ENCODE measurements around the gene ZNF93. TPM values are rescaled to one million over a fixed set of nuclear protein-coding genes. Genes with fewer than 3 reads are reported as not detected.
A peak's percentile ranks its signal among the peaks of the same experiment; 100 is the strongest.

The ZNF93 gene
- total and polyA plus RNA-seq, 2 donors (not counting 1 experiment from before 2014, with no cell fraction given): 3.8 to 6.6 TPM

DNA sequence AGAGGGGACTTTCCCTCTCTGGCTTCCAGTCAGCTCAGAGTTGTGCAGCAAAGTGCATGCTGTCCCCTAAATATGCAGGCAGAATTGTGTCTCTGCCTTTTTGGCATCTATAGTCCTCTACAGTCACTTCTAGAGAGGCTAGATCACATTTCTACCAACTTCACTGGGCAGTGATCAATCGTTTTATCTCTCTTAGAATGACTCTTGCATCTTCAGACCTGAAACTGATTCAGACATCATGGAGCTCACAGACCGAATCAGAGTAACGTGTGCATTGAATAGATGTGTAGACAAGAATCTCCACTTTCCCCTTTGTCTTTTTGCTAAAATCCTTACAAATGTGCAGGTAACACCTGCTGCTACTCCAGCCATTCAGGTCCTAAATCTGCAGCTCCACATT, 28.8 kb upstream of the ZNF93 start:
- no peak for DNase-seq (ENCODE audit: low read depth in 2 of 2)
- no peaks in the 10 kb centered on the region for H3K9me3 ChIP-seq (ENCODE audit: control insufficient read depth, insufficient read depth, low read depth, low read length)
- TF ChIP-seq EZH2 (IDR thresholded peaks at IDR 0.05; ENCODE audit: low read length, missing control alignments): no peak
- TF ChIP-seq, protein P1, sequence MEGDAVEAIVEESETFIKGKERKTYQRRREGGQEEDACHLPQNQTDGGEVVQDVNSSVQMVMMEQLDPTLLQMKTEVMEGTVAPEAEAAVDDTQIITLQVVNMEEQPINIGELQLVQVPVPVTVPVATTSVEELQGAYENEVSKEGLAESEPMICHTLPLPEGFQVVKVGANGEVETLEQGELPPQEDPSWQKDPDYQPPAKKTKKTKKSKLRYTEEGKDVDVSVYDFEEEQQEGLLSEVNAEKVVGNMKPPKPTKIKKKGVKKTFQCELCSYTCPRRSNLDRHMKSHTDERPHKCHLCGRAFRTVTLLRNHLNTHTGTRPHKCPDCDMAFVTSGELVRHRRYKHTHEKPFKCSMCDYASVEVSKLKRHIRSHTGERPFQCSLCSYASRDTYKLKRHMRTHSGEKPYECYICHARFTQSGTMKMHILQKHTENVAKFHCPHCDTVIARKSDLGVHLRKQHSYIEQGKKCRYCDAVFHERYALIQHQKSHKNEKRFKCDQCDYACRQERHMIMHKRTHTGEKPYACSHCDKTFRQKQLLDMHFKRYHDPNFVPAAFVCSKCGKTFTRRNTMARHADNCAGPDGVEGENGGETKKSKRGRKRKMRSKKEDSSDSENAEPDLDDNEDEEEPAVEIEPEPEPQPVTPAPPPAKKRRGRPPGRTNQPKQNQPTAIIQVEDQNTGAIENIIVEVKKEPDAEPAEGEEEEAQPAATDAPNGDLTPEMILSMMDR (conservative IDR thresholded peaks at IDR 0.05 in 1 of 2, IDR thresholded peaks at IDR 0.05 in 1 of 2; ENCODE audit: low read depth in 1 of 2, low read length in 2 of 2): no peak
- peaks cover 9% of the 10 kb centered on the region for H3K79me2 ChIP-seq (ENCODE audit: control insufficient read depth, insufficient read depth, low read length)
- no peaks in the 10 kb centered on the region for H3K4me1 ChIP-seq (ENCODE audit: control insufficient read depth, extremely low read depth, insufficient read depth, low read length)
- H3K27ac ChIP-seq (ENCODE audit: insufficient read depth, low read length): no peak overlapping the region
- no peak overlapping the region for H2AFZ ChIP-seq (ENCODE audit: low read length)
- H3K4me3 ChIP-seq (replicated peaks in 1 of 4; ENCODE audit: control extremely low read depth in 1 of 4, insufficient read depth in 1 of 4, low read depth in 3 of 4, low read length in 4 of 4): no peak overlapping the region
- H4K20me1 ChIP-seq (ENCODE audit: control insufficient read depth, extremely low read depth, insufficient read depth, low read length): no peaks in the 10 kb centered on the region
- H3K9ac ChIP-seq (ENCODE audit: insufficient read depth, low read length): no peak overlapping the region
- H3K36me3 ChIP-seq (ENCODE audit: control insufficient read depth, insufficient read depth, low read length): no peaks in the 10 kb centered on the region
- no peak overlapping the region for H3K4me2 ChIP-seq (ENCODE audit: extremely low read depth, insufficient read depth, low read length)
- H3K27me3 ChIP-seq (ENCODE audit: control insufficient read depth, insufficient read depth, low read length): no peaks in the 10 kb centered on the region

DNA sequence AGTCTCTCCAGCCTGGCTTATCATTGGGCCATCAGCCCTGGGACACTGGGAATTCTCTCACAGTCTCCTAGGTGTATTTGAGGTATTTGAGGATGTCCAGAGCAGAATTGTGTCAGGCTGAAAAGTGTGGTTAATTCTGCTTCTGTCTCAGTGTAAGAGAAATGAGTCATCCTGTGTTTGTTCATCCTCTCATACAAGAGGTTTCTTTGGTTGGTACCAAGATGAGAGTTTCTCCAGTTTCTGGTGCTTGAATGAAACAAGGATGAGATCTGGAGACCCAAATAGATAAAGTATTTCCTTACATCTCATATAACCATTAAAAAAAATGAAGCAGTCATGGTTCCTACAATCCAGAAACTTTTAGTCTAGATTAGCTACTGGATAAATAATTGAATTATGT, 27.4 kb upstream of the ZNF93 start:
- Histone ChIP-seq H3K79me2 (ENCODE audit: control insufficient read depth, insufficient read depth, low read length) (peaks cover 5% of the 10 kb centered on the region), H3K36me3 (ENCODE audit: control insufficient read depth, insufficient read depth, low read length) (no peaks in the 10 kb centered on the region), H2AFZ (ENCODE audit: low read length) (no peak overlapping the region), H3K27ac (ENCODE audit: insufficient read depth, low read length) (no peak overlapping the region), H4K20me1 (ENCODE audit: control insufficient read depth, extremely low read depth, insufficient read depth, low read length) (no peaks in the 10 kb centered on the region), H3K9ac (ENCODE audit: insufficient read depth, low read length) (no peak overlapping the region), H3K9me3 (ENCODE audit: control insufficient read depth, insufficient read depth, low read depth, low read length) (no peaks in the 10 kb centered on the region), H3K4me3 (replicated peaks in 1 of 4; ENCODE audit: control extremely low read depth in 1 of 4, insufficient read depth in 1 of 4, low read depth in 3 of 4, low read length in 4 of 4) (no peak overlapping the region), H3K4me2 (ENCODE audit: extremely low read depth, insufficient read depth, low read length) (no peak overlapping the region), H3K27me3 (ENCODE audit: control insufficient read depth, insufficient read depth, low read length) (no peaks in the 10 kb centered on the region), H3K4me1 (ENCODE audit: control insufficient read depth, extremely low read depth, insufficient read depth, low read length) (no peaks in the 10 kb centered on the region)
- TF ChIP-seq EZH2 (IDR thresholded peaks at IDR 0.05; ENCODE audit: low read length, missing control alignments): no peak
- TF ChIP-seq, protein P1 (conservative IDR thresholded peaks at IDR 0.05 in 1 of 2, IDR thresholded peaks at IDR 0.05 in 1 of 2; ENCODE audit: low read depth in 1 of 2, low read length in 2 of 2): no peak
- DNase-seq (ENCODE audit: low read depth in 2 of 2): peak in 1 of 2 donors; percentile 35

DNA sequence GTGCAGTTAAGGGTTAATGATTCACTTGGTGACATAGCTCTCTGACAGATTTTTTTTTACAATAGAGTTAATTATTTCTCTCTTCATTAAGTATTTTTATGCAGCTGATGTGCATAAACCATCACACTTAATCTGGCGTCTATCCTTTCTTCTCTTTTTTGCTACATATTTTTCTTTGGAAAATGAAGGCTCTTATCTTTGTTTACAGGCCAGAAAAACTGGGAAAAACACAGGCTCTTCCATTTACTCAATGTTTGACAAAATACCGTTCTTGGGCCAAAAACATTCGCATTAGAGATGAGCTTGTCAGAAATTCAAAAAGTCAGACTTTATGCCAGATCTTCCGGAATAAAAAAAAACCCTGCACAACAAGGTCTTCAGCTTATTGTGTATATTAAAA, 23.0 kb upstream of the ZNF93 start:
- no peak overlapping the region for H3K9ac ChIP-seq (ENCODE audit: insufficient read depth, low read length)
- TF ChIP-seq, protein P1 (conservative IDR thresholded peaks at IDR 0.05 in 1 of 2, IDR thresholded peaks at IDR 0.05 in 1 of 2; ENCODE audit: low read depth in 1 of 2, low read length in 2 of 2): no peak
- no peak for TF ChIP-seq EZH2 (IDR thresholded peaks at IDR 0.05; ENCODE audit: low read length, missing control alignments)

More for the DNA sequence above, 23.0 kb upstream of the ZNF93 start:
- Histone ChIP-seq H2AFZ (ENCODE audit: low read length) (no peak overlapping the region), H3K4me3 (replicated peaks in 1 of 4; ENCODE audit: control extremely low read depth in 1 of 4, insufficient read depth in 1 of 4, low read depth in 3 of 4, low read length in 4 of 4) (no peak overlapping the region), H3K36me3 (ENCODE audit: control insufficient read depth, insufficient read depth, low read length) (no peaks in the 10 kb centered on the region), H3K4me2 (ENCODE audit: extremely low read depth, insufficient read depth, low read length) (no peak overlapping the region), H4K20me1 (ENCODE audit: control insufficient read depth, extremely low read depth, insufficient read depth, low read length) (no peaks in the 10 kb centered on the region), H3K79me2 (ENCODE audit: control insufficient read depth, insufficient read depth, low read length) (no peaks in the 10 kb centered on the region), H3K27ac (ENCODE audit: insufficient read depth, low read length) (no peak overlapping the region), H3K4me1 (ENCODE audit: control insufficient read depth, extremely low read depth, insufficient read depth, low read length) (no peaks in the 10 kb centered on the region), H3K27me3 (ENCODE audit: control insufficient read depth, insufficient read depth, low read length) (no peaks in the 10 kb centered on the region), H3K9me3 (ENCODE audit: control insufficient read depth, insufficient read depth, low read depth, low read length) (no peaks in the 10 kb centered on the region)
- DNase-seq (ENCODE audit: low read depth in 2 of 2): no peak

Data from fibroblast of lung (primary cell).